ENCODE data around the gene COPZ2. TPM values are rescaled to one million over a fixed set of nuclear protein-coding genes. Genes with fewer than 3 reads are reported as not detected.
"Not testable (repeated sequence)": the region's sequence is repeated elsewhere in the genome, so short reads cannot be mapped to it uniquely, and the experiment has no call there.

COPZ2 gene
- total RNA-seq, 2 experiments from 2014 or later = 6.3 to 7.5 TPM

GRCh38 chr17:47995241-47995935 lies 42.2 kb downstream of the COPZ2 start:
- Mint-ChIP-seq H3K4me3 (no peak overlapping the region), H3K27ac (no peak overlapping the region), H3K4me1 (no peaks in the 10 kb centered on the region), H3K36me3 (no peaks in the 10 kb centered on the region), H3K27me3 (no peaks in the 10 kb centered on the region), H3K9me3 (no peaks in the 10 kb centered on the region)
- no peak for DNase-seq

- DNase-seq = no peak
- Mint-ChIP-seq H3K36me3 (no peaks in the 10 kb centered on the region), H3K9me3 (no peaks in the 10 kb centered on the region), H3K4me1 (peaks cover 3% of the 10 kb centered on the region), H3K27me3 (no peaks in the 10 kb centered on the region), H3K4me3 (no peak overlapping the region), H3K27ac (no peak overlapping the region)
These were observed 42.9 kb downstream of the COPZ2 start for GRCh38 chr17:47994724-47995123.

- Mint-ChIP-seq H3K27me3 (no peaks in the 10 kb centered on the region), H3K4me3 (no peak overlapping the region), H3K4me1 (peaks cover 8% of the 10 kb centered on the region), H3K27ac (no peak overlapping the region), H3K9me3 (no peaks in the 10 kb centered on the region), H3K36me3 (no peaks in the 10 kb centered on the region)
- no peak for DNase-seq
These were observed 43.6 kb downstream of the COPZ2 start for GRCh38 chr17:47993964-47994363.

- Mint-ChIP-seq H3K9me3 (no peaks in the 10 kb centered on the region), H3K27me3 (no peaks in the 10 kb centered on the region), H3K27ac (no peak overlapping the region), H3K4me3 (no peak overlapping the region), H3K36me3 (no peaks in the 10 kb centered on the region), H3K4me1 (peaks cover 9% of the 10 kb centered on the region)
- no peak for DNase-seq
These were observed 44.5 kb downstream of the COPZ2 start for GRCh38 chr17:47993031-47993564.

GRCh38 chr17:47992216-47992615 lies 45.4 kb downstream of the COPZ2 start:
- DNase-seq = no peak
- no peaks in the 10 kb centered on the region for H3K27me3 Mint-ChIP-seq
- peaks cover 9% of the 10 kb centered on the region for H3K4me1 Mint-ChIP-seq
- no peaks in the 10 kb centered on the region for H3K36me3 Mint-ChIP-seq
- no peak overlapping the region for H3K4me3 Mint-ChIP-seq
- no peaks in the 10 kb centered on the region for H3K9me3 Mint-ChIP-seq
- H3K27ac Mint-ChIP-seq = no peak overlapping the region

GRCh38 chr17:47990962-47991731 lies 46.5 kb downstream of the COPZ2 start:
- no peaks in the 10 kb centered on the region for H3K9me3 Mint-ChIP-seq
- peaks cover 9% of the 10 kb centered on the region for H3K4me1 Mint-ChIP-seq
- H3K27me3 Mint-ChIP-seq = no peaks in the 10 kb centered on the region
- no peak for DNase-seq
- no peak overlapping the region for H3K4me3 Mint-ChIP-seq
- H3K27ac Mint-ChIP-seq = no peak overlapping the region
- H3K36me3 Mint-ChIP-seq = no peaks in the 10 kb centered on the region

- no peaks in the 10 kb centered on the region for H3K9me3 Mint-ChIP-seq
- H3K27ac Mint-ChIP-seq = no peak overlapping the region
- DNase-seq = no peak
- no peaks in the 10 kb centered on the region for H3K27me3 Mint-ChIP-seq
- peaks cover 9% of the 10 kb centered on the region for H3K4me1 Mint-ChIP-seq
- H3K36me3 Mint-ChIP-seq = peaks cover 4% of the 10 kb centered on the region
- H3K4me3 Mint-ChIP-seq = no peak overlapping the region
These were observed 47.9 kb downstream of the COPZ2 start for GRCh38 chr17:47989700-47990099.

- Mint-ChIP-seq H3K27me3 (no peaks in the 10 kb centered on the region), H3K27ac (no peak overlapping the region), H3K4me1 (peaks cover 9% of the 10 kb centered on the region), H3K9me3 (no peaks in the 10 kb centered on the region), H3K4me3 (no peak overlapping the region), H3K36me3 (peaks cover 4% of the 10 kb centered on the region)
- no peak for DNase-seq
These were observed 48.4 kb downstream of the COPZ2 start for GRCh38 chr17:47989159-47989558.

GRCh38 chr17:47988445-47988844 lies 49.2 kb downstream of the COPZ2 start:
- H3K4me1 Mint-ChIP-seq, H3K4me3 Mint-ChIP-seq, H3K27ac Mint-ChIP-seq, DNase-seq, H3K9me3 Mint-ChIP-seq, H3K27me3 Mint-ChIP-seq, H3K36me3 Mint-ChIP-seq: not testable (repeated sequence)

GRCh38 chr17:47987240-47987835 lies 50.3 kb downstream of the COPZ2 start:
- peaks cover 4% of the 10 kb centered on the region for H3K36me3 Mint-ChIP-seq
- no peak for DNase-seq
- H3K4me1 Mint-ChIP-seq = peaks cover 9% of the 10 kb centered on the region
- no peaks in the 10 kb centered on the region for H3K9me3 Mint-ChIP-seq
- no peak overlapping the region for H3K27ac Mint-ChIP-seq
- H3K27me3 Mint-ChIP-seq = no peaks in the 10 kb centered on the region
- H3K4me3 Mint-ChIP-seq = no peak overlapping the region

- H3K4me3 Mint-ChIP-seq = no peak overlapping the region
- peaks cover 11% of the 10 kb centered on the region for H3K4me1 Mint-ChIP-seq
- H3K27me3 Mint-ChIP-seq = no peaks in the 10 kb centered on the region
- H3K9me3 Mint-ChIP-seq = no peaks in the 10 kb centered on the region
- no peak for DNase-seq
- H3K36me3 Mint-ChIP-seq = peaks cover 4% of the 10 kb centered on the region
- no peak overlapping the region for H3K27ac Mint-ChIP-seq
These were observed 51.1 kb downstream of the COPZ2 start for GRCh38 chr17:47986520-47986919.

- H3K9me3 Mint-ChIP-seq = no peaks in the 10 kb centered on the region
- H3K4me1 Mint-ChIP-seq = peaks cover 6% of the 10 kb centered on the region
- H3K36me3 Mint-ChIP-seq = peaks cover 11% of the 10 kb centered on the region
- no peak overlapping the region for H3K27ac Mint-ChIP-seq
- DNase-seq = no peak
- no peaks in the 10 kb centered on the region for H3K27me3 Mint-ChIP-seq
- no peak overlapping the region for H3K4me3 Mint-ChIP-seq
These were observed 53.9 kb downstream of the COPZ2 start for GRCh38 chr17:47983492-47984223.

- Mint-ChIP-seq H3K27ac (no peak overlapping the region), H3K4me1 (peaks cover 6% of the 10 kb centered on the region), H3K27me3 (no peaks in the 10 kb centered on the region), H3K4me3 (no peak overlapping the region), H3K9me3 (no peaks in the 10 kb centered on the region), H3K36me3 (peaks cover 12% of the 10 kb centered on the region)
- no peak for DNase-seq
These were observed 54.8 kb downstream of the COPZ2 start for GRCh38 chr17:47982645-47983390.

GRCh38 chr17:47982091-47982617 lies 55.4 kb downstream of the COPZ2 start:
- Mint-ChIP-seq H3K27ac (no peak overlapping the region), H3K27me3 (no peaks in the 10 kb centered on the region), H3K4me3 (no peak overlapping the region), H3K4me1 (peaks cover 6% of the 10 kb centered on the region), H3K9me3 (no peaks in the 10 kb centered on the region), H3K36me3 (peaks cover 14% of the 10 kb centered on the region)
- no peak for DNase-seq
